Pancreas (tissue), 10 donors: ENCODE measurements around the gene KCNN3. TPM values are rescaled to one million over a fixed set of nuclear protein-coding genes. Genes with fewer than 3 reads are reported as not detected.

Source experiments
- ATAC-seq, 4 donors: fragments of 200-7000 bp; cut with Tn5 transposase; one replicate each; pipeline versions ENCODE4 v1.8.0 to v1.9.1; 2020; ENCODE audit warnings: mild to moderate bottlenecking in 4 of 4, moderate library complexity in 4 of 4
- DNase-seq, 6 donors: peaks; one replicate each; pipeline ENCODE4 v3.0.0-alpha.2; 2020
- FAIRE-seq: peaks from 2 replicates; lab custom pipeline; 2012; peaks lifted over from hg19 to GRCh38; lab: Jason Lieb, UNC
- H3K27ac ChIP-seq, 4 donors: fragments of 200-600 bp; sonication (generic); 1 replicate in 3 of 4; 2 replicates in 1 of 4; pipeline versions ENCODE4 v1.5.0 to v1.8.0; 2020
- H3K27me3 ChIP-seq, 4 donors: fragments of 200-600 bp; one replicate each; pipeline ENCODE4 v1.8.0; 2021
- H3K36me3 ChIP-seq, 3 donors: fragments of 200-600 bp; sonication (generic) in 1 of 3; one replicate each; pipeline versions ENCODE4 v1.5.0 to v1.8.0; 2020 to 2021
- H3K4me1 ChIP-seq, 3 donors: fragments of 200-600 bp; one replicate each; pipeline ENCODE4 v1.8.0; 2021
- H3K4me3 ChIP-seq, 4 donors: fragments of 200-600 bp; sonication (generic) in 2 of 4; one replicate each; pipeline versions ENCODE4 v1.5.0 to v1.8.0; 2020 to 2021
- H3K9me3 ChIP-seq, 4 donors: fragments of 200-600 bp; one replicate each; pipeline ENCODE4 v1.8.0; 2021
- WGBS, 2 donors: extraction: QIAGEN DNeasy Blood & Tissue Kit; methylation state at CpG; one replicate each; pipeline ENCODE4 v1.1.7; 2013; 5-methylcytosine and 5-hydroxymethylcytosine counted together
- intact Hi-C, 3 donors: fragments of 100-400 bp; cut with DNase I; formaldehyde crosslinking; loops; one replicate each; pipeline versions ENCODE4 v1.11.1 to v1.14.2; 2022
- polyA plus RNA-seq, 2 donors: library from polyadenylated mRNA; stranded (reverse); fragments of 200-250 nt; gene quantifications; one replicate each; pipeline ENCODE4 v1.2.3, GENCODE V29; 2013
- total RNA-seq, 6 donors: library from RNA; stranded (reverse); fragmentation: NEBNext Ultra II Directional in 4 of 6; extraction: Animal tissue kit (Norgen Biotek cat#: 25700) in 4 of 6; gene quantifications; one replicate each; pipeline versions ENCODE4 v1.2.1 to v1.2.4, GENCODE V29; 2021 to 2023
- TF ChIP-seq, protein P1 (sequence below), 4 donors: fragments of 200-600 bp; sonication (generic) in 3 of 4; IDR thresholded peaks; one replicate each; pipeline versions ENCODE4 v1.5.0 to v1.8.0; 2021; ENCODE audit warnings: antibody characterized with exemption in 4 of 4
- donor health status: healthy with polysubstance abuse.
- donor health status: DM: no; HTN: no; CAD: no; lungs with moderate emphysema.
- donor health status: DM: no; HTN: no; CAD: no.
- donor health status: control.
- donor health status: control.
- donor health status: Bipolar disorder and iron deficiency.
- donor health status: DM: yes; HTN: yes; CAD: no.
- donor health status: DM: no; HTN: no; CAD: no.
- donor health status: DM: no; HTN: no; CAD: no.
- donor health status: DM: yes; HTN: yes; CAD: no.

The KCNN3 gene
- total and polyA plus RNA-seq, 8 donors = 0.11 to 1.0 (median 0.33) TPM

DNA sequence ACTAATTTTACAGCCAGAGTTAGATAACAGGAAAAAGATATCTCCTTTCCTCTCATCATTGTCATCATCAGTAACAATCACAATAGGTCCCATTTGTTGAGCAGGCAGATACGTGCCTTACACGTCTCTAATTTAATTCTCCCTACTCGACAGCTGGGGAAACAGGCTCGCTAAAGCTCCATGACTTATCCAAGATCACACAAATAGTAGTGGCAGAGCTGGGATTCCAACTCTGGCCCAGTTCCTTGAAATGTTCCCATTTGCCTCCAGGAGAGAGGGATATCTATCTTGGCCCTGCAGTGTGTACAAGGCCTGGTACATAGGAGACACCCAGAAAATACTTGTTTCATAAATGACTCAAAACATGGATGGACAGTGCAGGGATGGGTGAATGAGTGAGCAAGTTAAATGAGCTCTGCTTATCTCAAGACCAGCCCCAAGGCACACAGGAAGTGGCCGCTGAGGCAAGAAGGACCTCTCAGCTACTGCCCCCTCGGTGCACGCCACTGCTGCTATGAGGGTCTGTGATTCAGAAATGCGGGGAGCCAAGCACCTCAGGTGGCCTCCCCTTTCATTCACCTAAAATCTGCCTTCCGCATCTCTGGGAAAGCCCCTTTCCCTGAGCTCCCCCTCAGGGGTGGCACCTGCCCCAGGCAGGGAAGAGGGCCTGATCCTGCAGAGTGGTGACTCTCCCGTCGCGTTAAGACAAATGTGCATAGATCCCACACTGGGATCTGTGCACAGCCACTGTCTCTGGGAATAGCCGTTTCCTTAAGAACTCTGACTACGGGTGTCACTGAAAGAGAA, 3.6 kb downstream of the KCNN3 start:
- no peaks in the 10 kb centered on the region for H3K9me3 ChIP-seq
- WGBS, 2 donors = 89 to 91% methylated on average over 14 of the region's 14 CpGs
- no peak for DNase-seq
- peaks cover 0 to 5% (median 0%) of the 10 kb centered on the region in 4 donors for H3K27me3 ChIP-seq
- ATAC-seq = no peak
- intact Hi-C loops = no loop called here
- FAIRE-seq = no peak
- H3K4me1 ChIP-seq = no peaks in the 10 kb centered on the region
- TF ChIP-seq, protein P1, sequence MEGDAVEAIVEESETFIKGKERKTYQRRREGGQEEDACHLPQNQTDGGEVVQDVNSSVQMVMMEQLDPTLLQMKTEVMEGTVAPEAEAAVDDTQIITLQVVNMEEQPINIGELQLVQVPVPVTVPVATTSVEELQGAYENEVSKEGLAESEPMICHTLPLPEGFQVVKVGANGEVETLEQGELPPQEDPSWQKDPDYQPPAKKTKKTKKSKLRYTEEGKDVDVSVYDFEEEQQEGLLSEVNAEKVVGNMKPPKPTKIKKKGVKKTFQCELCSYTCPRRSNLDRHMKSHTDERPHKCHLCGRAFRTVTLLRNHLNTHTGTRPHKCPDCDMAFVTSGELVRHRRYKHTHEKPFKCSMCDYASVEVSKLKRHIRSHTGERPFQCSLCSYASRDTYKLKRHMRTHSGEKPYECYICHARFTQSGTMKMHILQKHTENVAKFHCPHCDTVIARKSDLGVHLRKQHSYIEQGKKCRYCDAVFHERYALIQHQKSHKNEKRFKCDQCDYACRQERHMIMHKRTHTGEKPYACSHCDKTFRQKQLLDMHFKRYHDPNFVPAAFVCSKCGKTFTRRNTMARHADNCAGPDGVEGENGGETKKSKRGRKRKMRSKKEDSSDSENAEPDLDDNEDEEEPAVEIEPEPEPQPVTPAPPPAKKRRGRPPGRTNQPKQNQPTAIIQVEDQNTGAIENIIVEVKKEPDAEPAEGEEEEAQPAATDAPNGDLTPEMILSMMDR (IDR thresholded peaks at IDR 0.05) = no peak
- H3K27ac ChIP-seq = no peak overlapping the region
- H3K4me3 ChIP-seq = no peak overlapping the region
- no peaks in the 10 kb centered on the region for H3K36me3 ChIP-seq

DNA sequence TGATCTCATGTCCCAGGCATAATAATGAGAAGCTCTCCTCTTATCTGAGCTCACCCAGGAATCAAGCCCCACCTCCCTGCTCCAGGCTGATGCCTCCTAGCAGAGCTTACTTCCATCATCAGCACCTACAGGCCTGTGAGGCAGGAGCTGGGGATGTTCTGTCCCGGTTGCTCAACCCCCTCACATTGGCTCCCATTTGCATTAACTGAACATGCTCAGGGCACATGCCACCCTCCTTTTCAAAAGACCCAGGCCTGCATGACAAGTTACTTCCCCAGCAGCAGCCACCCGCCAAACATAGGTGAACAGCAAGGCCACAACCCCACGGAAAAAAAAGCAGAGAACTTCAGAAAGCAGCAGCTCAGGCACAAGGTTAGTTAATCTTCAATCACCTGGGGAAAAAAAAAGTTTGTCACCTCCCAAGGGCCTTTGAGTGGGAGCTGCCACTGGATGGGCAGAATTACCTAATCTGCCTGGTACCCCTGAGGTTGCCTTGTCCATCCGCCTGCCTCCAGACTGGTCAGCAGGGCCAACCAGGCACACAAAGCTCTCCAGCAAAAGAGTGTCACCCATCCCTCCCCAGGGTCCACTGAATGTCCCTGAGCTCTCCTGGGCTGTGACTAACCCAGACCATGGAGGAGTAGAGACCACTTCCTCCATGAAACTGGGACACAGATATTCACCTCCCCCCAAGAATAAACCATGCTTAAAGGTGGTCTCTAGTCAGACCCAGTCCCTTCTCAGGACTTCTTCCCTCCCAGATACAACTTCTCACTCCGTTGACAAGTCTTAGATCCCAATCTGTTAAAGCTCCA, 4.4 kb downstream of the KCNN3 start:
- no peak for FAIRE-seq
- H3K9me3 ChIP-seq = no peaks in the 10 kb centered on the region
- TF ChIP-seq, protein P1 (IDR thresholded peaks at IDR 0.05) = no peak
- ATAC-seq = peak in 1 of 4 donors; percentile 19
- peaks cover 0 to 5% (median 0%) of the 10 kb centered on the region in 4 donors for H3K27me3 ChIP-seq
- no peak overlapping the region for H3K4me3 ChIP-seq
- WGBS, 2 donors = 52% methylated on average over 5 of the region's 5 CpGs
- intact Hi-C loops = no loop called here
- no peaks in the 10 kb centered on the region for H3K4me1 ChIP-seq
- H3K27ac ChIP-seq = no peak overlapping the region
- DNase-seq = peak in 1 of 6 donors; percentile 27
- H3K36me3 ChIP-seq = no peaks in the 10 kb centered on the region

DNA sequence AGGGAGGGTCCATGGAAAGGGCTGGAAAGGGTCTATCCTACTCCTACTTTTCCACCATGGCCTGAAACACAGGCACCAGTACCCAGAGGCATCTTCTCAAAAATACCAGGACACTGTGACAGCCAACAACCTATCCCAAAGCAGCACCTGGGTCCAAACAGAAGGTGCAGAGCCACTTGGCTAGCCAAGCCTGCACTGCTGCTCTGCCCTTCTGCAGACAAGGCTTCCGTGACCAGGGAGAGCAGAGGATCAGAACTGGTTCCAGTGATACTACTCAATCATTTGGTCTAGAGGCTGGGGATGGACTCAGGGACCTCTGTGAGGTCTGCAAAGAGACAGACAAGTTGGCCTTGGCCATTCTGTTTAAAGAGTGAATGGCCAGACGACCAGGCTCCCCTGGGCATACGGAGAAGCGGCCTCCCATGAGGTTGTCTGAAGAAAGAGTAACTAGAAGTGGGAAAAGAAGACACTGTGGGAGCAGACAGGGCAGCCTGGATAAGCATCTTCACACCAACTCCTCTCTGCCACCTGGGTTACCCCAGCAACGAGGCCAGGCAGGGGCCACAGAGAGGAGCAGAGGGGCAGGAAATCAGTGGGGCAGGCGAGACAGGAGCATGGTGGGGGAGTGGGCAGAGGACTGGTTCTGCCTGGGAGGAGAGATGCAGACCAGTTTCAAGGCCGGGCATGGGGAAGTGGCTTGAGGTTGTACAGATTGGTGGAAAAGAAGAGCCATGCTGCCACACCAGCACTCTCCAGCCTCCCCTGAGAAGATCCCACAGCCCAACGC, 5.7 kb downstream of the KCNN3 start:
- intact Hi-C loops = no loop called here
- Histone ChIP-seq H3K36me3 (no peaks in the 10 kb centered on the region), H3K4me3 (no peak overlapping the region), H3K4me1 (no peaks in the 10 kb centered on the region), H3K27me3 (peaks cover 0 to 2% (median 0%) of the 10 kb centered on the region in 4 donors), H3K27ac (no peak overlapping the region), H3K9me3 (no peaks in the 10 kb centered on the region)
- ATAC-seq = no peak
- 80 to 89% methylated on average over 8 of the region's 8 CpGs for whole genome bisulfite sequencing, 2 donors
- DNase-seq = no peak
- no peak for FAIRE-seq
- TF ChIP-seq, protein P1 (IDR thresholded peaks at IDR 0.05) = no peak

DNA sequence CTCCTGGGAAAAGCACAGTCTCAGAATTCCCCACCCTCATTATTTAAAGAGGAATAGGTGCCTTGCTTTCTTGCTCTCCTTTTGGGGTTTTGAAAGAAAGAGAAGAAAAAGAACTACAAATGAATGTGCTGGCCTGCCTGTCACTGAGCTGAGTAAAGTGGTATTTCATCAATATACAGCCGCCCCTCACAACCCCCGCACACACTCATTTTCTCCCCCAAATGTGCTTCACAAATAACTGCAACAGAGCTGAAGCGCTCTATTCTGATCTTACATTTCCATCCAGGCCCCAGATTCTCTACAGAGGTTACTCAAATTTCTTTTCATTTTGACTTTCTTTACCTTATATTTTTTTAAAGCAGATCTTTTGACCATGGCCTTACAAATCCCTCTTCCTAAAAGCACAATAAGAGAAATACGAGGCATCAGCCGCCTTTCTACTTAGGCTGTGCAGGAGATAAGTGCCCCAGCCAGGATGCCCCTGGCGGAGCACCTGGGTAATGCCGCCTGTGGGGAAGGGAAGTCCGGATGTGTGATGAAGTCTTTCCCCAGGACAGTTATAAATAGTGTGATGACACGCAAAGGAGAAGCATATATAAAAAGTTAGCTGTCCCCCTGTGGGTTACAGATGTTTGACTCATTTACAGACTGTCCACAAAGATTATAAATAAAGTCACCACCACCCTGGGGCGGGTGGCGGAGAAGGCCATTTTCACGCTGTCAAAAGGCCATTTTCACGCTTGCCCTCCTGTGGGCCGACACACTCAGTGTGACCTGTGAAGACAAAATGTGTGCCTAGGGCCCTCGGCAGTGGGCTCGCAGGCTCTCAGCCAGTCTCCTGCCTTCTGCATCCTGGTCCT, 6.5 kb downstream of the KCNN3 start:
- H3K27ac ChIP-seq = no peak overlapping the region
- 71% methylated on average over 16 of the region's 16 CpGs for WGBS, 2 donors
- DNase-seq (peak in 1 of 6 donors; percentile 31), ATAC-seq (peak in 3 of 4 donors; percentile 29 to 63 (median 51)), FAIRE-seq (no peak)
- no peak overlapping the region for H3K4me3 ChIP-seq
- intact Hi-C loops = no loop called here
- no peaks in the 10 kb centered on the region for H3K27me3 ChIP-seq
- no peaks in the 10 kb centered on the region for H3K4me1 ChIP-seq
- H3K9me3 ChIP-seq = no peaks in the 10 kb centered on the region
- H3K36me3 ChIP-seq = no peaks in the 10 kb centered on the region
- TF ChIP-seq, protein P1 (IDR thresholded peaks at IDR 0.05) = peak in 3 of 4 donors; percentile 17 to 55 (median 31)
